Cardiac fibroblast (primary cell): ENCODE data around the gene MOSMO.

ENCODE experiments used
- DNase-seq, 2 donors: peaks; one replicate each; pipeline versions ENCODE4 v3.0.0 to v3.0.0-alpha.2; 2010; ENCODE audit warnings: low read depth in 2 of 2
- H3K4me3 ChIP-seq, 2 donors: replicated peaks in 1 of 2; 1 replicate in 1 of 2; 2 replicates in 1 of 2; pipeline ENCODE4 v1.5.1; 2011; ENCODE audit warnings: low read depth in 2 of 2, low read length in 2 of 2, mild to moderate bottlenecking in 2 of 2, moderate library complexity in 1 of 2
- TF ChIP-seq, protein P1 (sequence below): IDR thresholded peaks from one replicate; pipeline ENCODE4 v1.5.1; 2011; ENCODE audit warnings: low read depth, mild to moderate bottlenecking, low read length, inconsistent platforms

MOSMO gene

DNA sequence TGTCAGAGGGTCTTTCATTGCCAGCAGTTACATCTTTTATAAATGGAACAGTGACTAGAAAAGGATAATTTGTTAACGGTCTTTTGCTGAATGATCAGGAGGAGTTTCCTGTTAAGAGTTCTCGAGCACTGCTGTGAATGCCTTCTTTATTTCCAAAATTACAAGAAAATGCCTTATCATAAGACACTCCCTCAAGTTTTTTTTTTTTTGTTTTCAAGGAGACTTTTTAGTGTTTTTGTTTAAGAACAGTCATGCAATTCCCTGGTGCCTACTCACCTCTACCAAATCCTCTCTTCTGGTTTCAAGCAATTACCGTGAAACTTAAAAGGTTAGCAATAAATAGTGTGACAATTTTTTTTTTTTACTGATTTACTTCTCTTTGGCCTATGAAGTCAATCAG lies 65.4 kb downstream of the MOSMO start:
- DNase-seq: peak; percentile 12 to 43
- TF ChIP-seq, protein P1, sequence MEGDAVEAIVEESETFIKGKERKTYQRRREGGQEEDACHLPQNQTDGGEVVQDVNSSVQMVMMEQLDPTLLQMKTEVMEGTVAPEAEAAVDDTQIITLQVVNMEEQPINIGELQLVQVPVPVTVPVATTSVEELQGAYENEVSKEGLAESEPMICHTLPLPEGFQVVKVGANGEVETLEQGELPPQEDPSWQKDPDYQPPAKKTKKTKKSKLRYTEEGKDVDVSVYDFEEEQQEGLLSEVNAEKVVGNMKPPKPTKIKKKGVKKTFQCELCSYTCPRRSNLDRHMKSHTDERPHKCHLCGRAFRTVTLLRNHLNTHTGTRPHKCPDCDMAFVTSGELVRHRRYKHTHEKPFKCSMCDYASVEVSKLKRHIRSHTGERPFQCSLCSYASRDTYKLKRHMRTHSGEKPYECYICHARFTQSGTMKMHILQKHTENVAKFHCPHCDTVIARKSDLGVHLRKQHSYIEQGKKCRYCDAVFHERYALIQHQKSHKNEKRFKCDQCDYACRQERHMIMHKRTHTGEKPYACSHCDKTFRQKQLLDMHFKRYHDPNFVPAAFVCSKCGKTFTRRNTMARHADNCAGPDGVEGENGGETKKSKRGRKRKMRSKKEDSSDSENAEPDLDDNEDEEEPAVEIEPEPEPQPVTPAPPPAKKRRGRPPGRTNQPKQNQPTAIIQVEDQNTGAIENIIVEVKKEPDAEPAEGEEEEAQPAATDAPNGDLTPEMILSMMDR: no peak
- no peak overlapping the region for H3K4me3 ChIP-seq

DNA sequence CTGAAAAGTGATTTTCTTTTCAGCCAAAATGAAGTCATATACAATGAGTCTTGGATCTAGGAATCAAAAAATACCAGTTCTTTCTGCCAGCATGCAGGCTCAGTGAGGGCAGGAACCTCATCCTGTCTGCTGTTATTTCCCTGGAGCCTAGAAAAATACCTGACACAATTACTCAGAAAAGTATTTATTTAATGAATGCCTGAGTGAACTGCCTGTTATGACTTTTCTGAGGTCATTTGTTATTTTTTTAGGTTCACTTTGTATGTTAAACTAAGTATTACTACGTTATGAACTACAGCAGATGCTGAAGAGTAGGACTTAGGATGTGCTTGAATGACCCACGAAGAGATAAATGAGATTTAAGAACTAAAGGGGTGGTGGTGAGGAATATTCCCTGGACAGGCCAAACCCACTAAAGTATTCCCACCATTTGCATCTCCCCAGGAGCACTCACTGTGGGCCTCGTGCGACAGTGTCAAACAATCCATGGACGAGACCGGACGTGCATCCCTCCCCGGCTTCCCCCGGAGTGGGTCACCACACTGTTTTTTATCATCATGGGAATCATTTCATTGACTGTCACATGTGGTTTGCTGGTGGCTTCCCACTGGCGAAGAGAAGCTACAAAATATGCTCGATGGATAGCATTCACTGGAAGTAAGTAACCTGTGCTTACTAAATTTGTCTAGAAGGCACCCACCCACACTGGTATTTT lies 67.3 kb downstream of the MOSMO start:
- TF ChIP-seq, protein P1: no peak
- H3K4me3 ChIP-seq: no peak overlapping the region
- DNase-seq: peak in 1 of 2 donors; percentile 76

DNA sequence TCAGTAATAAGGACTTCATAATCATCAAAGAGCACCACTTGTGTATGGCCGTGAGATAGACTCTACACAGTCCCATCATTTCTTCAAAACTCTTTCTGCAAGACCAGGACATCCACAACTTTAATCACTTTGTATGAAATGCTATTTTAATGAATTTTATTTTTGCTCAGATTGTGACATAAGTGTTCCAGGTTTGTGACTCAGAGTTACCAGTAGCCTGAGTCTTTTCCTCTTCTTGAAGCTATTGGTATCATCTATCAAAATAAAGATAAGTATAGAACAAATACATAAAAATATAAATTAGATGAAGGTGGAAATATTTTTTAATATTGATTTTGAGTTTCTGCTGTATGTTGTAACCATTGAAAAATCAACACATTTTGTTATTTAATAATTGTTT lies 67.9 kb downstream of the MOSMO start:
- TF ChIP-seq, protein P1: no peak
- no peak overlapping the region for H3K4me3 ChIP-seq
- peak in 1 of 2 donors; percentile 52 for DNase-seq

DNA sequence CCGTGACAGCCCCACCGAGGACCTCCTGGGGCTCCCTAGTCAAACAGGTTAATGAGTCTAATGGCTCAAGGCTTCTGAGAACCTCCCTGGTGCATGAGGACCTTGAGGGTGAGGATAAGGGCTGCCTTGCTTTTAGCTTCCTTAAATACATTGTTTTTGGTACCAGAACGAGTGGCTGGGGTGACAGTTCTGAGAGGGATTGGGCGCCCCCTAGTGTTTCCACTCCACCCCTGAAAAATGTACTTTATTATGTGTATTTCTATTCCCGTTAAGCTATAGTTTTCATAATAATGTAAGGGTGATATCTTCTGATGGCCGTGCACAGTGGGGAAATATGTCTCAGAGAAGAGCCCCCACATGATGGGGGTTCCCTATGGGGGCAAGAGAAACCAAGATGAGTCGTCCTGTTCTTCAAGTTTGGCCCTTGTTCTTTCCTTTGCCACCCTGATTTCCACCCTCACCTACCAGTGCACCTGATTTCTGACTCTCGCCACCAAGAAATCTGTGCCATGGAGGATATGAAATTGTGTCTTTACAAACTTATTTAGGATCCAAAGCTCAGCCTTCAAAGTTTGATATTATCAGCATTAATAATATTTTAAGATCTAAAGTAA lies 69.9 kb downstream of the MOSMO start:
- DNase-seq: peak; percentile 78 to 79
- TF ChIP-seq, protein P1: peak; percentile 76
- no peak overlapping the region for H3K4me3 ChIP-seq

DNA sequence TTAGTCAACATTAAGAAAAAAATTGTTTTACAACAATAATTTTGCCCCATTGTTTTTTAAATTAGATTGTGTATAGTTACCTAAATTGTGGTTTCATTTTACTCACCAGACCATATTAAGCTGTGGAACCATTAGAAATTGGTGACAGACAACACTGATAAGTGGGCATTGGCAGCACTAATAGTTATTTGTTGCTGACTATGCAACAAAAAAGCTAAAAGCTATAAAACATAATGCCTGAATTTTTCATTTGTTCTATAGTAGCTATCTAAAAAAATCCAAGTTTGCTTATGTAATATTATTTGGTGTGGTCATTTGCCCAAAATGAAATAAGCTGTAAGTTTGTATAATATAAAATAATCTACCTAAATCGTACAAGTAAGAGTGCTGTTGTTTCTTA lies 70.7 kb downstream of the MOSMO start:
- DNase-seq: no peak
- TF ChIP-seq, protein P1: no peak
- no peak overlapping the region for H3K4me3 ChIP-seq

DNA sequence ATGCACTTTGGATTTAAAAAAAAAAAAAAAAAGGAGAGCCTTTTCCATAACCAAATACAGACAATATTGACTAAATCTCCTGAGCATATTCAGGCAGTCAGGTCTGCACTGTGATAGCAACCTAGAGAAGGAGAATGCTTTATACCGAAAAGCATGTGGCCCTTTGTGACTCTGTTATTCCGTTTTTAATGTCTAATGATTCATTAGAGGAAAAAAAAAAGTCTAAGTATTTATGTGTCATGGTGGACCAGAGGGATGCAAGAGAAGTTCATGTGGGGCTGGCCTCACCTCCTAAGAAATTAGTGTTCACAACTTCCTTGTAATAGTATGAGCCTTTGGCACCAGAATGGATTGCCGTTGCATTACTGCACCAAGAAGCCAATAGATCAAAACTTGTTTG lies 73.1 kb downstream of the MOSMO start:
- H3K4me3 ChIP-seq: no peak overlapping the region
- DNase-seq: no peak
- TF ChIP-seq, protein P1: no peak
